ENCODE results near the gene SOWAHA.
A peak's percentile ranks its signal among the peaks of the same experiment; 100 is the strongest.

Gene SOWAHA

DNA sequence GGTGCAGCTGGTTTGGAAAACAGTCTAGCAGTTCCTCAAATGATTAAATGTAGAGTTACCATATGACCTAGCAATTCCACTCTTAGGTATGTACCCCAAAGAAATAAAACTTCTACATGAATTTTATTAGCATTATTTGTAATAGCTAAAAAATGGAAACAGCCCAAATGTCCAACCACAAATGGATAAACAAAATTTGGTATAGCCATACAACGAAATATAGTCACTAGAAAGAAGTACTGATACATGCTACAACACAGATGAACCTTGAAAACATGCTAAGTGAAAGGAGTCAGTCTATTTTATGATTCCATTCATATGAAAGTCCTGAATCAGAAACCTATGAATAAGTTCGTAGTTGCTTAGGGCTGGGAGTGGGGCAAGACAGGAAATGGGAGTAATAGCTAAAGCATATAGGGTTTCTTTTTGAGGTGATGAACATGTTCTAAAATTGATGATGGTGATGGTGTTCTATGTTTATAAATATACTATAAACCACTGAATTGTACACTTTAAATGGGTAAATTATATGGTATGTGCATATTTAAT lies 46.9 kb downstream of the SOWAHA start:
- peak; percentile 28 for DNase-seq

DNA sequence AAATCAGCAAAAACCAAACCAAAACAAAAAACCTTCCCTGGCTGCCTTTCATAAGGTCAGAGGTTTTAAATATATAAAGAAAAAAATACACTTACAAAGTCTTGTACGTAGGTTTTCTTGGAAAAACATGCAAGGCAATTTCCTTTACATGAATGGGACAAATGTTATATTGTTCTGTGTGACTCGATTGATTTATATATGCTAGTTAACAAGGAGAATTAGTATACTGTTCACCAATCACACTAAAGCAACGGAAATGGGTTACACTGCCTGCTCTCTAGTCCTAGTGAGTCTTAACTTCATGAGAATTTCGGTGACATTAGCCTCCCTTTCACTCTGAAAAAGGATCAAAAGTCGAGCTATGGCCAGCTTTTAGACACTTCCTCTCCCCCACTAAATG lies 47.6 kb downstream of the SOWAHA start:
- DNase-seq, result no peak

DNA sequence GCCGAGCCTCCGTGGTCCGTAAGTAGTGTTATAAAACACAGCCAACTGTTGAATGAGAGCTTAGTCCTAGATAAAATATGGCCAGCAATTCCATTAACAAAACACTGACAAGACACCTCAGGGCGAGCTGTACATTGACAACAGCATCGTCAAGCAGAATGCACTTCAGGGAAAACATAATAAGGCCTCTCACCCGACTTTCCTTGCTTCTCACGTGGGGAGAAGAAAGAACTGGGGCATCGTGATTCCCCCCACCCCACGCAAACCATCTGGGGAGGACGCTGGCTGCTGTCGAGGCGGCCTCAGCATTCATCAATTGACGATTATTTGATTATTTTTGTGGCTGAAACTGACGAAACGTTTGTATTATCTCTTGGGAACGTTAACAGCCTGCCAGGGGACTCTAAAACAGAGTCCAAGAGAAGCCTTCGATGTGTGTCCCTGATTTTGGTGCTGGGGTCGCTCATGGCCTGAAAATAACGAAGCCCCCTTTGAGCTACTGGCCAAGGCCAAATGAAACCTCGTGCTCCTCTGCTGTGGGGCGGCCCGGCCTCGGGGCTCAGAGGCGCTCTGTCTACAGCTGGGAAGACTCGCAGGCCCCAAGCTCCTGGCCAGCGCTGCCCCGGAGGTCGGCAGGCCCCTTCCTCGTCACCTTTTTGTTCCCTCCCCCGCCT lies 52.7 kb downstream of the SOWAHA start:
- DNase-seq, result no peak
